SU-DHL-6 (cell line): ENCODE data around the gene TRIP4.

Experiments
- CTCF ChIP-seq: fragments of 200-600 bp; sonication (generic); IDR thresholded peaks from one replicate; pipeline ENCODE4 v1.5.1; 2017; ENCODE audit warnings: antibody characterized with exemption, mild to moderate bottlenecking, low read length, moderate library complexity; ENCODE audit not compliant: insufficient read depth, poor library complexity, severe bottlenecking
- EZH2phosphoT487 ChIP-seq: fragments of 200-600 bp; sonication (generic), shearing (Covaris generic); conservative IDR thresholded peaks from 2 replicates; pipeline ENCODE4 v1.6.1; 2018; ENCODE audit warnings: mild to moderate bottlenecking, antibody characterized with exemption, low read length, moderate library complexity, mixed read lengths

GRCh38 chr15:64456634-64457108, 69.0 kb downstream of the TRIP4 start:
- TF ChIP-seq CTCF (no peak), EZH2phosphoT487 (no peak)
